Prostate gland (tissue), 2 donors: ENCODE measurements around the gene GSG1L.

Experiments
- CTCF ChIP-seq, 4 experiments: fragments of 200-600 bp in 2 of 4; fragments of 450-650 bp in 2 of 4; sonication (generic) in 2 of 4; IDR thresholded peaks; 1 replicate in 3 of 4; 2 replicates in 1 of 4; pipeline ENCODE4 v1.5.1; 2016 to 2019; ENCODE audit warnings: antibody characterized with exemption in 4 of 4, mild to moderate bottlenecking in 2 of 4, moderate library complexity in 2 of 4
- POLR2AphosphoS5 ChIP-seq: sonication (generic); formaldehyde crosslinking; IDR thresholded peaks from one replicate; pipeline ENCODE4 v1.6.1; 2017; ENCODE audit warnings: antibody characterized with exemption

- TF ChIP-seq CTCF (IDR thresholded peaks at IDR 0.05) (no peak), POLR2AphosphoS5 (no peak)
Observed at GRCh38 chr16:28089992-28090365, 26.5 kb upstream of the GSG1L start.
